GM10847 (cell line): Measurements from ENCODE around the gene SLC35F3.

Experiments used
- POLR2A ChIP-seq: IDR thresholded peaks from 2 replicates; pipeline ENCODE4 v1.6.1; 2011; ENCODE audit not compliant: insufficient read length; ENCODE audit errors: extremely low read depth

Gene SLC35F3

GRCh38 chr1:234093107-234093506, 188.6 kb downstream of the SLC35F3 start:
- TF ChIP-seq POLR2A = no peak

DNA sequence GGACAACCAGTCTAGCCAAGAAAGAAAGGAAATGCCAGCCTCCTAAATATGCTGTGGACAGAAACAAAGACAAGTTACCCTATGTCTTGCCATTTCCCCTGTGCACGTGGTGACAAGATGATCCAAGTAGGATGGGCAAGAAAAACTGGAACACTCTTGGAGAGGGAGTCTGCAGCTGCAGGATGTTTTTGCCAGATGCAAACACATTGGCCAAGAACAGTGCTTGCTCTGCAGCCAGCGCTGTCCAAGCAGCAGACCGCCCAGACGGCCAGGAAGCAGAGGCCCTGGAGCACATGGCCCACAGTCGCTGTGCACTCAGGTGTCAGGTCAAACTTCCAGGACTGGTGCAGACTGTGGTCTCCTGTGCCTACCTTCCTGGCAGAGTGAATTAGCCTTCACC, 189.3 kb downstream of the SLC35F3 start:
- TF ChIP-seq POLR2A = no peak

GRCh38 chr1:234094172-234094571, 189.7 kb downstream of the SLC35F3 start:
- no peak for TF ChIP-seq POLR2A

GRCh38 chr1:234096161-234096770, 191.8 kb downstream of the SLC35F3 start:
- no peak for TF ChIP-seq POLR2A

- TF ChIP-seq POLR2A = no peak
These were observed 198.1 kb downstream of the SLC35F3 start for GRCh38 chr1:234102583-234102982.

DNA sequence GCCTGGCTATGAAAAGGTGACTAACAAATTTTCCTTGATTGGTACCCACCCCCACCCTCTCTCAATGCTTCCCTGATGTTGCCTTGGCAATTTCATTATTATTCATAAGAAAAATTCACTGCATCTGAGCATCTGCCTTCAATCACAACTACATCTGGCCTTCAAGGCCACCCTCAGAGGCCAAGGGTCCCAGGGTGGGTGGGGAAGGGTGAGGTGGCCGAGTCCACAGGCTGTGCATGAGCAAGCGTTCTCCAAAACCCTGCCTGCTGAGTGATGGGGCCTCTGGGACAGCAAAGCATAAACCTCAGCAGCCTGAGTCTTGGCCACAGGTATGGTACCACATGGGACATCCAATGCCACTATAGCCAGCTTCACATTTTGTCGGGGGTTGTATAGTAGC, 198.7 kb downstream of the SLC35F3 start:
- no peak for TF ChIP-seq POLR2A

DNA sequence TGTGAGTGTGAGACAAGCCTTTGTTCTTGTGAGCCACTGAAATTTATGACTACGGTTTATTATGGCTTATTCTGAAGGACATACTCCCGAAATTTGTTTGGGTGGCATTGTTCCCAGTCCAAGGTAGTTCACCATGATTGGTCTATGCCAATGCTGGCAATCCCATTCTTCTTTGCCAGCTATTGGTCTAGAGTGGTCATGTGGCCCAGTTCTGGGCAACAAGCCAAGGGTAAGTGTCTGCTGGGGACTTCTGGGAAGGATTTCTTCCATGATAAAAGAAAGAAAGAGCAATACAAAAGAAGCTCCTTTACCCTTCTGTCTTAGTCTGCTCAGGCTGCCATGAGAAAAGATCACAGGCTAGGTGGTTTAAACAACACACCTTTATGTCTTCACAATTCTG, 201.6 kb downstream of the SLC35F3 start:
- TF ChIP-seq POLR2A = no peak

DNA sequence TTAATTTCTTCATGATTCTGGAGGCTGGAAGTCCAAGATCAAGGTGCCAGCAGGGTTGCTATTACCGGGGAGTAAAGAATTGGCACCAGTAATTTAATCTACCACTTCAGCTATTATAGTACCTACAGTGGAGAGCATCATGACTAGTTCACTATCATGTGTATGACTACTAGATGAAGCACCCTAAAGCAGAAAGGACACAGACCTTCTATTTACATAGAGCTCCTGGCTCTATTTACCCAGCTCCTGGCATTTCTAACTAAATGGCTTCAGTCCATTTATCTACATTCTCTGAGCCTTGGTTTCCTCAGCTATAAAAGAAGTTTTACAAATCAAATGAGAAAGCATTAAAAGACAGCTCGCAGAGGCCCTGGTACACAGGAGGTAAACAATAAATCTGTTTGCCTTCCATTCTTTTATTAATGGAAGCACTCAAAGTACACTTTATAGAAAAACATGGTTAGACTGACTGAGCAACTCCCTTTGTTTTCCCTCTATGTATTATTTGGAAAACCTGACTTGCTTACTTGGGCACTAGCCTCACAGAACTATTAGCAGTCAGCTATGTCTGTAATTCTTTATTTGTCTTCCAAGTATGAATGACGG, 203.0 kb downstream of the SLC35F3 start:
- TF ChIP-seq POLR2A = no peak

GRCh38 chr1:234108921-234109320, 204.4 kb downstream of the SLC35F3 start:
- TF ChIP-seq POLR2A = no peak

DNA sequence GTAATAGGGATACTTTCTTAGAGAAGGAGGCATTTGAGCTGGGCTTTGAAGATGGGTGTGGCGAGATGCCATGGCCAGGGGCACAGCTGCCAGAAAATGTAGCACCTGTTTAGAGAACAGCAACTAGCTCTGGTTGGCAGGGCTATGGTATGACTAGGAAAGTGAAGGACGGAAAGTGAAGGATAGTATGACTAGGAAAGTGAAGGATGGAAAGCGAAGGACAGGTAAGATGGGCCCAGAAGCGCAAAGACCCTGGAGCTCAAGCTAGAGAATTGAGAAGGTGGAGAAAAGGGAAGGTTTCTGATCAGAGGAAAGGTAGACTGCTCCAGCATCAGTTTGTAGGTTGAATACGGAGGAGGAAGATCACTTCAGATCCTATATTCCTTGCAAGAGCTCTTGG, 205.4 kb downstream of the SLC35F3 start:
- TF ChIP-seq POLR2A = no peak

GRCh38 chr1:234111458-234112142, 207.1 kb downstream of the SLC35F3 start:
- TF ChIP-seq POLR2A = no peak

- no peak for TF ChIP-seq POLR2A
These were observed 210.3 kb downstream of the SLC35F3 start for GRCh38 chr1:234114648-234115307.

- no peak for TF ChIP-seq POLR2A
These were observed 214.4 kb downstream of the SLC35F3 start for GRCh38 chr1:234118911-234119310.

- TF ChIP-seq POLR2A = no peak
These were observed 215.0 kb downstream of the SLC35F3 start for GRCh38 chr1:234119431-234119830.

- TF ChIP-seq POLR2A = no peak
These were observed 216.0 kb downstream of the SLC35F3 start for GRCh38 chr1:234120327-234120944.

GRCh38 chr1:234123867-234124266, 219.4 kb downstream of the SLC35F3 start:
- TF ChIP-seq POLR2A = no peak
